ENCODE measurements around the gene PITX1.

GRCh38 chr5:134979416-134979815 is 54.6 kb downstream of the PITX1 start:
- TF ChIP-seq REST (IDR thresholded peaks at IDR 0.05; ENCODE audit: insufficient read depth in 1 of 2, low read depth in 2 of 2, low read length in 2 of 2) (no peak), SIN3A (IDR thresholded peaks at IDR 0.05; ENCODE audit: borderline replicate concordance, insufficient read depth, low read length) (no peak), TAF1 (IDR thresholded peaks at IDR 0.05; ENCODE audit: borderline replicate concordance, insufficient read depth, low read length) (no peak), POLR2AphosphoS5 (IDR thresholded peaks at IDR 0.05; ENCODE audit: low read depth, low read length) (no peak), FOXP2 (optimal IDR thresholded peaks at IDR 0.05; ENCODE audit: borderline replicate concordance, extremely low read depth, extremely low read length, insufficient read depth) (no peak)

All from PFSK-1 (cell line).